DOHH2 (cell line): Measurements from ENCODE around the gene SLC6A3.

Source experiments
- EZH2phosphoT487 ChIP-seq: fragments of 200-600 bp; sonication (generic); IDR thresholded peaks from 2 replicates; pipeline ENCODE4 v1.6.1; 2017; ENCODE audit warnings: borderline replicate concordance, mild to moderate bottlenecking, antibody characterized with exemption, low read length, moderate library complexity, mixed read lengths
- TF ChIP-seq, protein P1 (sequence below): fragments of 200-600 bp; sonication (generic); IDR thresholded peaks from one replicate; pipeline ENCODE4 v1.5.1; 2014; ENCODE audit warnings: antibody characterized with exemption, mild to moderate bottlenecking, low read depth, low read length; ENCODE audit not compliant: poor library complexity, severe bottlenecking

DNA sequence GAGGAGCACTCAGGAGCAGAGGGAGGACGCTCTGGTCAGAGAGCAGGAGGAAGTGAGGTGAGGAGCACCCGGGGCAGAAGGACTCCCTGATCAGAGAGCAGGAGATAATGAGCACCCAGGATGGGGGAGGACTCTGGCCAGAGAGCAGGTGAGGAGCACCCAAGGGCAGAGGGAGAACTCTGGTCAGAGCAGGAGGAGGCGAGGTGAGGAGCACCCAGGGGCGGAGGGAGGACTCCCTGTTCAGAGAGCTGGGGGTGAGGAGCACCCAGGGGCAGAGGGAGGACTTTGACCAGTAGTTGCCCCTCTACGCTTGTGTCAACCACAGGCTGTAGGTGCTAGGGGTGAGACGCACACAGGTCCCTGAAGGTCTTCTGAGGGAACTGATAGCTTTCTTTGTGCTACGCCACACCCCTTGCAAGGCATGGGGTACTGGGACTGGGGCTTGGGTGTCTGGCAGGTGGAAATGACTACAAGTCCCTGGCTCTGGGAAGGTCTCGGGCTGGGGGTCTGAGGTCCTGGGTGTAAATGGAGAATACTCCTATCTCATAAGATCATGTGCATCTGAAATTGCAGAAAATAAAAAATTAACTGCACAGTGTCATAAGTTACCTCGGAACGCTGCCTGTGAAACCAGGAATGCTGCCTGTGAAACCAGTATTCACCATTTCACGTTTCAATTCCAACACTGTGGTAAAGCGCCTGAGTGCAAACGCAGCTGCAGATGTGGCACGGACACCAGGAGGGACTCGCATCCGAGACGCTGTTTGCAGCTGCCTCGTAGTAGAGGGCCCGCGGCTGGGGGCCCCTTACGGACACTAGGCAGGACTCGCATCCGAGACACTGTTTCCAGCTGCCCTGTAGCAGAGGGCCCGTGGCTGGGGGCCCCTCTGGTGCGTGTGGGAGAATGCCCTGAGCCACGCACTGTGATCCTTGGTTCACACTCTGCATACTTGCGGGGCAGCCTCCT is 27.0 kb upstream of the SLC6A3 start:
- TF ChIP-seq, protein P1, sequence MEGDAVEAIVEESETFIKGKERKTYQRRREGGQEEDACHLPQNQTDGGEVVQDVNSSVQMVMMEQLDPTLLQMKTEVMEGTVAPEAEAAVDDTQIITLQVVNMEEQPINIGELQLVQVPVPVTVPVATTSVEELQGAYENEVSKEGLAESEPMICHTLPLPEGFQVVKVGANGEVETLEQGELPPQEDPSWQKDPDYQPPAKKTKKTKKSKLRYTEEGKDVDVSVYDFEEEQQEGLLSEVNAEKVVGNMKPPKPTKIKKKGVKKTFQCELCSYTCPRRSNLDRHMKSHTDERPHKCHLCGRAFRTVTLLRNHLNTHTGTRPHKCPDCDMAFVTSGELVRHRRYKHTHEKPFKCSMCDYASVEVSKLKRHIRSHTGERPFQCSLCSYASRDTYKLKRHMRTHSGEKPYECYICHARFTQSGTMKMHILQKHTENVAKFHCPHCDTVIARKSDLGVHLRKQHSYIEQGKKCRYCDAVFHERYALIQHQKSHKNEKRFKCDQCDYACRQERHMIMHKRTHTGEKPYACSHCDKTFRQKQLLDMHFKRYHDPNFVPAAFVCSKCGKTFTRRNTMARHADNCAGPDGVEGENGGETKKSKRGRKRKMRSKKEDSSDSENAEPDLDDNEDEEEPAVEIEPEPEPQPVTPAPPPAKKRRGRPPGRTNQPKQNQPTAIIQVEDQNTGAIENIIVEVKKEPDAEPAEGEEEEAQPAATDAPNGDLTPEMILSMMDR: no peak
- TF ChIP-seq EZH2phosphoT487: no peak
